Mammary epithelial cell (primary cell): ENCODE measurements around the gene RNF144B.

Experiments
- CTCF ChIP-seq, 2 donors: IDR thresholded peaks in 1 of 2; conservative IDR thresholded peaks in 1 of 2; 2 replicates each; pipeline ENCODE4 v1.5.1; 2011 to 2012; ENCODE audit warnings: inconsistent platforms in 2 of 2, low read length in 2 of 2, mild to moderate bottlenecking in 2 of 2, control low read depth in 1 of 2, low read depth in 1 of 2; ENCODE audit not compliant: insufficient read depth in 1 of 2; ENCODE audit errors: extremely low read depth in 1 of 2
- EZH2 ChIP-seq: IDR thresholded peaks from 2 replicates; pipeline ENCODE4 v1.6.1; 2012; ENCODE audit warnings: low read length, inconsistent platforms, borderline replicate concordance

- TF ChIP-seq CTCF (conservative IDR thresholded peaks at IDR 0.05 in 1 of 2, IDR thresholded peaks at IDR 0.05 in 1 of 2; ENCODE audit: extremely low read depth in 1 of 2, insufficient read depth in 1 of 2, low read depth in 1 of 2, low read length in 2 of 2), result no peak
- TF ChIP-seq EZH2, result no peak
These were observed 119.9 kb downstream of the RNF144B start for GRCh38 chr6:18507018-18507415.
